HepG2 (cell line): ENCODE measurements around the gene FCAMR. TPM values are rescaled to one million over a fixed set of nuclear protein-coding genes. Genes with fewer than 3 reads are reported as not detected.

Source experiments
- ATAC-seq: fragments of 200-7000 bp; cut with Tn5 transposase; 3 replicates; pipeline ENCODE4 v1.9.1; 2020; ENCODE audit warnings: mild to moderate bottlenecking, moderate library complexity
- BruUV-seq: library from RNA; stranded (reverse); fragments of 400-500 nt; replicated peaks from 2 replicates; lab custom pipeline; 2021; lab: Mats Ljungman, UMichigan
- CTCF ChIA-PET: fragments of 300-600 bp; formaldehyde crosslinking; extraction: SDS; loops from one replicate; lab custom pipeline; 2021; ENCODE audit warnings: low total read pairs, inconsistent platforms, low intra/inter-chr PET ratio; lab: Yijun Ruan, JAX
- POLR2A ChIA-PET: fragments of 350-600 bp; sonication (Branson Sonifier 250); formaldehyde crosslinking; loops from one replicate; lab custom pipeline; 2020; ENCODE audit warnings: antibody characterized with exemption, inconsistent platforms; lab: Yijun Ruan, JAX
- DNase-seq: peaks from one replicate; pipeline ENCODE4 v3.0.0-alpha.2; 2015; ENCODE audit warnings: low spot score
- FAIRE-seq: peaks from 3 replicates; lab custom pipeline; 2011; peaks lifted over from hg19 to GRCh38; lab: Jason Lieb, UNC
- H2AFZ ChIP-seq: one replicate; pipeline ENCODE4 v1.6.1; 2011; ENCODE audit warnings: low read length, inconsistent platforms
- H3K27ac ChIP-seq: fragments of 300-600 bp; 3 replicates; pipeline ENCODE4 v1.8.0; 2011; ENCODE audit warnings: mixed run types, mild to moderate bottlenecking, mixed read lengths, low read length, inconsistent platforms; ENCODE audit not compliant: insufficient read depth; ENCODE audit errors: extremely low read length
- H3K27me3 ChIP-seq, 2 experiments: fragments of 200-600 bp in 1 of 2; 2 replicates in 1 of 2; 3 replicates in 1 of 2; pipeline versions ENCODE4 v1.6.0 to v1.8.0; 2011; ENCODE audit warnings: low read length in 2 of 2, mild to moderate bottlenecking in 2 of 2, moderate library complexity in 2 of 2, inconsistent platforms in 1 of 2; ENCODE audit not compliant: insufficient read depth in 2 of 2, control insufficient read depth in 1 of 2
- H3K36me3 ChIP-seq, 2 experiments: fragments of 200-600 bp in 1 of 2; replicated peaks in 1 of 2; 2 replicates in 1 of 2; 3 replicates in 1 of 2; pipeline versions ENCODE4 v1.5.1 to v1.8.0; 2011; ENCODE audit warnings: low read length in 2 of 2, inconsistent platforms in 1 of 2; ENCODE audit not compliant: insufficient read depth in 2 of 2, control insufficient read depth in 1 of 2
- H3K4me1 ChIP-seq: 2 replicates; pipeline ENCODE4 v1.5.1; 2012; ENCODE audit warnings: low read length, inconsistent platforms; ENCODE audit not compliant: insufficient read depth
- H3K4me2 ChIP-seq: 2 replicates; pipeline ENCODE4 v1.6.0; 2011; ENCODE audit warnings: low read depth, low read length, inconsistent platforms
- H3K4me3 ChIP-seq, 3 experiments: fragments of 200-600 bp in 1 of 3; sonication (generic), shearing (Covaris generic) in 1 of 3; replicated peaks in 1 of 3; 2 replicates each; pipeline ENCODE4 v1.5.1; 2011 to 2016; ENCODE audit warnings: low read length in 3 of 3, inconsistent platforms in 2 of 3, low read depth in 2 of 3, mild to moderate bottlenecking in 2 of 3, control low read depth in 1 of 3, mixed read lengths in 1 of 3; ENCODE audit not compliant: insufficient read depth in 1 of 3
- H3K79me2 ChIP-seq: one replicate; pipeline ENCODE4 v1.6.1; 2011; ENCODE audit warnings: low read length, inconsistent platforms; ENCODE audit not compliant: insufficient read depth
- H3K9ac ChIP-seq: 2 replicates; pipeline ENCODE4 v1.6.0; 2011; ENCODE audit warnings: mild to moderate bottlenecking, low read depth, low read length, inconsistent platforms; ENCODE audit not compliant: insufficient read depth
- H3K9me3 ChIP-seq: 2 replicates; pipeline ENCODE4 v1.5.1; 2012; ENCODE audit warnings: mild to moderate bottlenecking, low read length
- H4K20me1 ChIP-seq: 2 replicates; pipeline ENCODE4 v1.6.0; 2011; ENCODE audit warnings: inconsistent platforms, mild to moderate bottlenecking, low read length, moderate library complexity; ENCODE audit not compliant: insufficient read depth
- DNMT3B ChIP-seq: conservative IDR thresholded peaks from 2 replicates; pipeline ENCODE4 v1.6.1; 2016; ENCODE audit warnings: missing biosample characterization, control low read depth
- GLMP ChIP-seq: sonication (generic); formaldehyde crosslinking; IDR thresholded peaks from 2 replicates; pipeline ENCODE4 v1.9.0; 2021; ENCODE audit warnings: missing genetic modification reagents, mild to moderate bottlenecking, borderline replicate concordance
- HNRNPK ChIP-seq: fragments of 200-400 bp; formaldehyde crosslinking; IDR thresholded peaks from 2 replicates; pipeline ENCODE4 v1.6.1; 2018; ENCODE audit warnings: low read length, low read depth, moderate library complexity, mild to moderate bottlenecking; ENCODE audit not compliant: poor library complexity, severe bottlenecking
- MAX ChIP-seq: IDR thresholded peaks from 2 replicates; pipeline ENCODE4 v1.6.1; 2012; ENCODE audit warnings: inconsistent platforms
- NCOR1 ChIP-seq: fragments of 200-600 bp; sonication (generic); IDR thresholded peaks from 2 replicates; pipeline ENCODE4 v1.7.0; 2017; ENCODE audit warnings: antibody characterized with exemption, low read length, borderline replicate concordance
- PHF20 ChIP-seq: sonication (generic); formaldehyde crosslinking; IDR thresholded peaks from 2 replicates; pipeline ENCODE4 v1.5.0; 2020; ENCODE audit warnings: mild to moderate bottlenecking, missing genetic modification reagents
- SIN3B ChIP-seq: fragments of 150-350 bp; IDR thresholded peaks from 2 replicates; pipeline ENCODE4 v1.6.1; 2014; ENCODE audit warnings: low read length
- TEAD2 ChIP-seq: sonication (generic); formaldehyde crosslinking; IDR thresholded peaks from 2 replicates; pipeline ENCODE4 v1.9.0; 2021; ENCODE audit warnings: missing genetic modification reagents
- TFE3 ChIP-seq: IDR thresholded peaks from 2 replicates; pipeline ENCODE4 v1.6.1; 2016
- TRIM22 ChIP-seq: fragments of 450-650 bp; IDR thresholded peaks from 2 replicates; pipeline ENCODE4 v1.6.1; 2017
- ZBTB3 ChIP-seq: sonication (generic); formaldehyde crosslinking; IDR thresholded peaks from 2 replicates; pipeline ENCODE4 v1.4.0; 2020; ENCODE audit warnings: low read depth, mild to moderate bottlenecking, moderate library complexity, missing genetic modification reagents, borderline replicate concordance
- ZC3H13 ChIP-seq: sonication (generic); formaldehyde crosslinking; IDR thresholded peaks from 2 replicates; pipeline ENCODE4 v1.8.1; 2023; ENCODE audit warnings: mild to moderate bottlenecking, missing genetic modification reagents, moderate library complexity
- ZNF317 ChIP-seq: sonication (generic); formaldehyde crosslinking; IDR thresholded peaks from 2 replicates; pipeline ENCODE4 v1.5.0; 2020; ENCODE audit warnings: mild to moderate bottlenecking, missing genetic modification reagents
- ZNF557 ChIP-seq: sonication (generic); formaldehyde crosslinking; IDR thresholded peaks from 2 replicates; pipeline ENCODE4 v1.4.0; 2020; ENCODE audit warnings: missing genetic modification reagents
- ZNF589 ChIP-seq: sonication (generic); formaldehyde crosslinking; conservative IDR thresholded peaks from 2 replicates; pipeline ENCODE4 v1.8.0; 2022; ENCODE audit warnings: mild to moderate bottlenecking, moderate library complexity, missing genetic modification reagents
- ZNF790 ChIP-seq: sonication (generic); formaldehyde crosslinking; IDR thresholded peaks from 2 replicates; pipeline ENCODE4 v1.8.0; 2022; ENCODE audit warnings: missing genetic modification reagents, mild to moderate bottlenecking, borderline replicate concordance
- WGBS: methylation state at CpG from one replicate; pipeline ENCODE4 v1.1.6; 2017; ENCODE audit warnings: low lambda C conversion rate; 5-methylcytosine and 5-hydroxymethylcytosine counted together
- in situ Hi-C: cut with HindIII; loops from 2 replicates; pipeline ENCODE4 v1.10.0; 2017; ENCODE audit warnings: low pct_unique_long_range_greater_than_20kb; ENCODE audit not compliant: extremely low pct_ligation_motif_present
- intact Hi-C: fragments of 100-400 bp; cut with micrococcal nuclease; formaldehyde crosslinking; loops from one replicate; pipeline ENCODE4 v1.10.0; 2022; ENCODE audit not compliant: unreplicated experiment
- polyA plus RNA-seq, 8 experiments: library from polyadenylated mRNA; depleted of rRNA in 3 of 8; stranded (reverse) in 7 of 8; unstranded in 1 of 8; fragments of >200 nt; fragmentation: Illumina TruSeq in 4 of 8; extraction: Trizol in 4 of 8; gene quantifications; 2 replicates each; pipeline versions ENCODE4 v1.2.1 to v1.2.3, GENCODE V29; 2011 to 2016; ENCODE audit warnings: low read depth in 4 of 8, missing spikeins in 1 of 8, mixed read lengths in 1 of 8; ENCODE audit not compliant: insufficient read depth in 1 of 8
- total RNA-seq, 5 experiments: library from RNA; depleted of rRNA; stranded (reverse); fragments of >200 nt; fragmentation: Illumina TruSeq; extraction: Trizol; gene quantifications; 2 replicates each; pipeline ENCODE4 v1.2.3, GENCODE V29; 2016; ENCODE audit warnings: low read depth in 1 of 5
- TF ChIP-seq, protein P1 (sequence below): sonication (generic); formaldehyde crosslinking; IDR thresholded peaks from 2 replicates; pipeline ENCODE4 v1.4.0; 2020; ENCODE audit warnings: missing genetic modification reagents

Gene FCAMR
- total and polyA plus RNA-seq, 2 of the 13 experiments (the other 11 are each of a cell fraction or from before 2014, with no cell fraction given): not detected

DNA sequence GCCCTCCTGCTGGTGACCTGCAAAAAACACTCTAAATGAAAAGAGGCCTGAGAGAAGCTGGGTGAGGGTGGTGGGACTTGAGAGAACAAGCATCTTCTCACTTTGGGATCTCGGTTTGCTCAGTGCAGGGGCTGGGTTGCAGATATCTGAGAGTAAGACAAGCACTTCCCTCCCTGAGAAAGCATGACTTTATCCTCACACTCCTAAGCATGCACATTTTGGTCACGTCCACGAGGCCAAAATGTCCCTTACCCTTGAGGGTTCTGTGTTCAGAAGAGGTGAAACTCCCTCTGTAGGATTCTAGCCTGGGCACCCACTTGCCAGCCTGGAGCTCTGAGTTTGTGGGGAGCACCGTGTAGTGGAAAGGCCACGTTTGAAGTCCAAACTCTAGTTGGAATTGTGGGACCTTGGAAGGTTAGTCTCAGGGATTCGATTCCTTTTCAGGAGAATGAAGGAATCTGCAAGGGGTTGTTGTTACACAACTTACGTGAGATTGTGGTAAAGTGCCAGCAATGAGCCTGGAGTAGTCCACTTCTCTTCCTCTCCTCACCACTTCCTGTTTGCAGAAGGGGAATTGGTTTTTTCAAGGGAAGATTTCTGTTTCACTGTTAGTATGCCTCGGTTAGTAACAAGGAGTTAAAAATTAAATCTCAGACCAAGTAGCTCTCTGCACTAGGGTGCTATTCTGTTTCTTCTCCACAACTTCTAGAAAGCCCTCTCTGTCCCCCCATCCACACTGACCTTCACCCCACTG, 3.0 kb downstream of the FCAMR start (continued):
- no peak for TF ChIP-seq NCOR1
- TF ChIP-seq HNRNPK: no peak
- TF ChIP-seq, protein P1, sequence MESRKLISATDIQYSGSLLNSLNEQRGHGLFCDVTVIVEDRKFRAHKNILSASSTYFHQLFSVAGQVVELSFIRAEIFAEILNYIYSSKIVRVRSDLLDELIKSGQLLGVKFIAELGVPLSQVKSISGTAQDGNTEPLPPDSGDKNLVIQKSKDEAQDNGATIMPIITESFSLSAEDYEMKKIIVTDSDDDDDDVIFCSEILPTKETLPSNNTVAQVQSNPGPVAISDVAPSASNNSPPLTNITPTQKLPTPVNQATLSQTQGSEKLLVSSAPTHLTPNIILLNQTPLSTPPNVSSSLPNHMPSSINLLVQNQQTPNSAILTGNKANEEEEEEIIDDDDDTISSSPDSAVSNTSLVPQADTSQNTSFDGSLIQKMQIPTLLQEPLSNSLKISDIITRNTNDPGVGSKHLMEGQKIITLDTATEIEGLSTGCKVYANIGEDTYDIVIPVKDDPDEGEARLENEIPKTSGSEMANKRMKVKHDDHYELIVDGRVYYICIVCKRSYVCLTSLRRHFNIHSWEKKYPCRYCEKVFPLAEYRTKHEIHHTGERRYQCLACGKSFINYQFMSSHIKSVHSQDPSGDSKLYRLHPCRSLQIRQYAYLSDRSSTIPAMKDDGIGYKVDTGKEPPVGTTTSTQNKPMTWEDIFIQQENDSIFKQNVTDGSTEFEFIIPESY (CRISPR knock-in tag): no peak
- TF ChIP-seq ZC3H13 (CRISPR knock-in tag): no peak

DNA sequence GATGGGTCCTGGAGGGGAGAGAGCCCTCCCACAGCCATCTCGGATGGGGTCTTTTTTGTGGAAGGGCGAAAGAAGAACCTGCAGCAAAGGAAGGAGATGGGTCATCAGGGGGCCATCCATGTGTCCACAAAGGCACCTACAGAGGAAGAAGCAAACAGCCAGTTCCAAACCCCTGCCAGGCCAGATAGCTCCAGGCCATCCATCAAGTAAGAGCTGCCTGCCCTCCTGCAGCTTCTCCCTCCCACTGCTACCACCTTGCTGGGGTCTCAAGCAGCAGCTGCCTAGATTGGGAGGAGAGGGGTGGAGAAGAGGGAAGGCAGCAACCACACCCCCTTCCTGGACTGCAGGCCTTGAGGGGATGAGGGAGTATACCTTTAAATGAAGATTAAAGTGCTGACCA, 4.5 kb downstream of the FCAMR start:
- WGBS: 31% methylated on average over 2 of the region's 2 CpGs
- Histone ChIP-seq H3K9me3 (no peaks in the 10 kb centered on the region), H2AFZ (no peak overlapping the region), H3K4me1 (peaks cover 27% of the 10 kb centered on the region), H4K20me1 (no peaks in the 10 kb centered on the region), H3K9ac (no peak overlapping the region), H3K27ac (no peak overlapping the region), H3K79me2 (no peaks in the 10 kb centered on the region), H3K36me3 (no peaks in the 10 kb centered on the region), H3K4me3 (no peak overlapping the region), H3K27me3 (peaks cover 0 to 20% of the 10 kb centered on the region in 2 experiments; a peak in 2 of 5 replicates), H3K4me2 (no peak overlapping the region)
- ATAC-seq: no peak
- POLR2A ChIA-PET: no interaction called here
- DNase-seq: no peak
- intact Hi-C loops (loop anchor here (2.0 kb wide), 1 partner anchor 17 kb away; no protein-coding TSS in a partner anchor), in situ Hi-C loops (no loop called here)
- no TSS peak for BruUV-seq
- no peak for FAIRE-seq
- CTCF ChIA-PET: no interaction called here
- TF ChIP-seq TEAD2 (CRISPR knock-in tag) (no peak), SIN3B (no peak), TRIM22 (no peak), ZBTB3 (CRISPR knock-in tag) (no peak), ZNF317 (CRISPR knock-in tag) (no peak), ZNF790 (CRISPR knock-in tag) (no peak), ZNF589 (no peak), PHF20 (no peak), GLMP (CRISPR knock-in tag) (no peak), TFE3 (CRISPR knock-in tag) (no peak), ZNF557 (no peak), MAX (no peak), DNMT3B (CRISPR knock-in tag) (no peak)
